Measurements from ENCODE around the gene TRMT6.

Gene TRMT6

DNA sequence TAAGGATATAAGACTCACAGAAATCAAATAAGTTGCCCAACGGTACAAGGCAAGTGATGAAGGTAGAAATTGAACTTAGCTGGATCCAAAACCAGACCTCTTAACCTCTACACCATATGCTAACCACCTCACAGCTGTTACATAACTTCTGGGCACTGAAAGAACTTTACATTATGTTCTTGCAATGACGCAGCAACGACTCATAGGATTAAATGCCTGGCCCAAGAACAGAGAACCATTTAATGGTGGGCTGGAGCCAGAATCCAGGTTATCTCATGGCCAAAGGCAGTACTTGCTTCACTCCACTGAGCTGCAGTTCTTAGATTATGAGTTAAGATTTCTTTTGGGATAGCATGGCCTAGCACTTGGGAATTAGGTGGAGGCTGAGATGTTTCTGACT is 4.4 kb downstream of the TRMT6 start:
- DNase-seq, result no peak

- no peak for DNase-seq
Observed at GRCh38 chr20:5938456-5939029, 11.8 kb downstream of the TRMT6 start.

DNA sequence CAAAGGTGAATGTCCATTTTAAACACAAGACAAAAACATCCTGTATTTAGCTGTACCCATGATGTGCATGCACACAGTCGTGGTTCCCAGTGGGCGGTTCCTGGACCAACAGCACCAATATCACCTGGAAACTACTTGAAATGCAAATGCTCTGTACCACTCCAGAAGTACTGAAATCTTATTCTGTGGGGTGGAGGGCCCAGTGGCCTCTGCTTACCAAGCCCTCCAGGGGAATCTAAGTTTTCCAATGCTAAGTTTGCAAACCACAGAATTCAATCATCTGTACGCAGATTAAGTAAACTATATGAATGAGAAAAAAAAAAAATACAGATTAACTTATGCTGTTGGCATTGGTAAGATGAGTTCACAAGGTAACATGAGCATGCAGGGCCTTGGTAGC is 14.1 kb downstream of the TRMT6 start:
- DNase-seq, result no peak

DNA sequence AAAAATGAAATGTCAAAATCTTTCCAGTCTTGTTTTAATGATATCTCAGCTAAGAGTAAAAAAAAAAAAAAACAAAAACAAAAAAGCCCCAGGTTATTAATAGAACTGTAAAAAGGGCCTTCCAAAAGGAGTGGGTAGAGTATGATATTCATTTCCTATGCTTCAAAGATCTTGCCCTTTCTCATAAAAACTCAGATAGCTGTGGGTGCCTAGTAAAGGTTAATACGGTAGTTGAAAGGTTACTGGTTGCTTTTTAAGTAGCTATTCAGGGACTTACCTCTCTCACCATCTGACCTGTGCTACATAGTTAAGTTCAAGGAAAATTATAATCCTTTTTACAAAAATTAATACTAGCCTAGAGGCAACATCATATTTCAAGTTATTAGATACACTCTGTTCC is 14.9 kb downstream of the TRMT6 start:
- DNase-seq, result no peak

- no peak for DNase-seq
Observed at GRCh38 chr20:5933802-5934436, 16.4 kb downstream of the TRMT6 start.

DNA sequence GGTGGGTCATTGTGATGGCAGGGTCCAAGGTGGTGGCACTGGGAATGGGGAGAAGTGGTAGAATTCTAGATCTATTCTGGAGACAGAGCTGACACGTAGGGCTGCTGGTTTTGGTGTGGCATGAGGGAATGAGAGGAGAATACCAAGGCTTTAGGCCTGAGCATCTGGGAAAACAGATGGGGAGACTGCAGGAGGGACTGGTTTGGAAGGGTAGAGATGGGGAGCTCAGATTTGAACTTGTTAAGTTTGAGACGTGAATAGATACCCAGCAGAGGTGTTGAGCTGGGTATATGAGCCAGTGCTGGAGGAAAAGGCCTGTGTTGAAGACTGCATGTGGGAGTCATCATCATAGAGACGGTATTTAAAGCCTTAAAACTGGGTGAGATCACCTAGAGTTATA is 17.5 kb downstream of the TRMT6 start:
- DNase-seq, result no peak

- DNase-seq, result no peak
Observed at GRCh38 chr20:5931411-5931810, 18.9 kb downstream of the TRMT6 start.

DNA sequence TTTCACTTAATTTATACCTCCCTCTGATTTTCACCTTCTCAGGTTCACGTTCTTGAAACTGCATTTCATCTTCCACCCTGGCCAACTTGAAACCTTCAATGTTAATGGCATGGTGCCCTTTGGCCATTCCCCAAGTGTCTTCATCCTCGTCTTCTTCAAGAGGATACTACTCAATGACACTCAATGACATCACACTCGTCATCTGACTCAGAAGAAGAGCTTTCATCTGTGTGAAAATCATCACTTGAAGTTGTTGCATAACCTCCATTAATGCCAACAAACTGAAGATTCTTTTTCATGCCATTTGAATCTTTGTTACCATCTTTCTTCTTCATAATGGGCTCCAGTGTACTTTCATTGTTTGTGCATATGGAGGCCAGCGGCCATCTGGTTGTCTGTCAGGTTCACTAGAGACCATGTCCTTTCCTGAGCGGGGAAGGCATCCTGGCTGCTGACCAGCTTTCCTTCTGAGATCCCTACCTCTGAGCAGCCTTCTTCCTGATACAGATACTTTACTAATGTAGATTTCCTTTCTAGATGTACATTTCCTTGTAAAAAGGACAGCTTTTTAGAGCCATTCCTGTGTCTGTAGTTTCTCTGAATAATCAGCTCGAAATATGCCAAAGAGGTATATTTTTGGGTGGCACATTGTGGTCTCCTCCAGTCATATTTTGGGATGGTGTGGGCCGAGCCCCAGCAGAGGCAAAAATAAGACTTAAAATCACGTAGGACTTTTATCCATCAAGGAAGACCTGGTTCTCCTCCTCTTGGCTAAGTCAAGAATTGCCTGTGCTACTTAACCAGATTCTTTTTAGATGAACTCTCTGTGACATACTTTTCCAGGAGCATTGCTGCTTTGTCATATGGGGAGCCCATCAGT is 21.3 kb downstream of the TRMT6 start:
- DNase-seq, result no peak

DNA sequence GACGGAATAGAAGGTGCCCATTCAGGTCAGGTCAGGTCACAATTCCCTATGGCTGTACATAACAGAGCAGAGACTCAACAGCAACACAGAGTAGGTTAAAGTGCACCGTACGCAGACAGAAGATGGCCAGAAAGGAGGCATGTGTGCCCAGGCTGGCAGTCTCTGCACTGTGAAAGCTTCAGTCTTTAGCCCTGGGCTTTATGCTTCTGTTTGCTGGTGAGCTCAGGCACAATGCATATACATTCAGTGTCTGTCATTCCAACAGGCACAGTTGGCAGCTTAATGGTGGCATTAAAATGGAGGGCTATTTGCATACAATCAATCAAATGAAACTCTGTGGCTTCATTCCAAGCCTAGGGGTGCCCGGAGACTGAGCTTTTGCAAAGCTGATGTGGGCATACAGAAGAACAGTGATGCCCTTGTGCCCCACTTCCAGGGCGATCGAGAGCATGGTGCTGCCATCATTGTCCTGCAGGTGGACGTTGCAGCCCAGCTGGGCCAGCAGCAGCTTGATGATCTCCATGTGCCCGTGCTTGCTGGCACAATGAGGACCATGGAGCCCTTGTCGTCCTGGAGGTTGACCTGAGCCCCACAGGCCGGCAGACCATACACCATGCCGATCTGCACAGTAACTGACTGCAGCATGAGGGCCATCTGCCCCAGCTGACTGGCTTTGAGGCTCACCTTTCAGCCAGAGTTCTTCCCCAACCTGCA is 22.4 kb downstream of the TRMT6 start:
- DNase-seq, result no peak

DNA sequence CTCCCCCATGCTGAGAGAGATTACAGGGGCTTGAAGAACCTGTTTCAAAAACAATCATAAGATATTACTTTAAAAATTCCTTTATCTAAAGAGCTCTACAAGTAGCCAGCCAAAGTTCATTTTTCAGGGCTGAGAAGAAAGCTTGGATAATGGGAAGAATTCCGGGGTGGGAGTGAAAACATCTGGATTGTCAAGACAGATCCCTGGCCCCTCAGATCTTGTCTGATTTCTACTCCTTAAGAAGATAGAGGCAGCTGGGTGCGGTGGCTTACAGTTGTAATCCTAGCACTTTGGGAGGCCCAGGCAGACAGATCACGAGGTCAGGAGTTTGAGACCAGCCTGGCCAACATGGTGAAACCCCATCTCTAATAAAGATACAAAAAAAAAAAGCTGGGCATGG is 24.8 kb downstream of the TRMT6 start:
- DNase-seq, result no peak

GRCh38 chr20:5923493-5923892 is 26.8 kb downstream of the TRMT6 start:
- DNase-seq, result no peak

DNA sequence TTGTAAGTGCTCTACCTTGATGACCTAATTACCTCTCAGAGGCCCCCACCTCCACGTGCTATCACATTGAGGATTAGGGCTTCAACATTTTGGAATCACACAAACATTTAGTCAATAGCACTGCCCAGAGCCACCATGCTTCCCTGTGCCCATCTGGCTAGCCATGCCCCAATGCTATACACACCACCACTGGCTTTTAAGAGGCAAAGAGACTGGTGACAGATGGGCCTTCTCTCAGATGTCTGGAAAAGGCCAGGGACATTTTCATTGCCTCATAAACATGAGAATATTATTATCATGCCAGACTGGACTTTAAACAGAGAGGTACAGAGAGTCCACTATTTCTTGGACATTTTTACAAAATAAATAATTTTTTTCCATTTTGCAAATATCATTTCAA is 29.8 kb downstream of the TRMT6 start:
- DNase-seq, result no peak

DNA sequence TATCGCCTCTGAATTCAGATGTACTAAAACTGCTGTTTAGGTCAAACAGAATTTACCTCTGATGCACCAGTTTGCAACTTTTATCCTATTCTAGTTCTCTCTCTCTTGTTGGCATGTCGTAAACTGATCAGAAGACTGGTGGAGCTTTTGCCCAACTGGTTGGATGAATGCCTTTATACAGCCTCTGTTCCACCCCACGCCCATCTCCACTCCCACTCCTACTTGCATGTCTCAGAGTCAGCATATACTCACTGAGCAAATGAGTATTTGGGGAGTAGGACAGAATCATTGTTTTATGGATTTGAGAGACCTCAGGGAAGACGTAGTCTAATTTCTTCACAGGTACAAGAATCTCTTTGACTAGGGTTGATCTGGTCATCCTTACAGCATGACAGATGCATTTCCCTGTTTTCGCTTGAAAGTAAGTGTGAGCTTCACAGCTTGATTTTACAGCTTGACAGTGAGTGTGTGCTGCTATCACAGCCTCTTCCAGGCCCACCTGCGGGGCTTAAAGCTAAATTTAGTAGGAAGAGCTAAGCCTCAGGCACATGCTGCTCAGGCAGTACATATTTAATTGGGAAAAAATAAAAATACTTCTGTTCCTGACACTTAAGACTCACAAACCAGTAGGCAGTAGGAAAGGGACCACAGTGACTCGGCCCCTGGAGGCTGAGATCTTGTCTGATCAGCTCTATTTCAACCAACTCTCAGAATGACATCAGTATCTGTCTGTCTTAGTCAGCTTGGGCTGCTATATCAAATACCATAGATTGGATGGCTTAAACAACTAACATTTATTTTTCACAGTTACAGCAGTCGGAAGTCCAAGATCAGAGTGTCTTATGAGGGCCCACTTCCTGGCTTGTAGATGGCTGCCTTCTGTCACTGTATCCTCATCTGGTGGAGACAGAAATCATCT is 30.4 kb downstream of the TRMT6 start:
- no peak for DNase-seq

- DNase-seq, result no peak
Observed at GRCh38 chr20:5918856-5919625, 31.3 kb downstream of the TRMT6 start.

GRCh38 chr20:5914859-5915258 is 35.5 kb downstream of the TRMT6 start:
- no peak for DNase-seq

DNA sequence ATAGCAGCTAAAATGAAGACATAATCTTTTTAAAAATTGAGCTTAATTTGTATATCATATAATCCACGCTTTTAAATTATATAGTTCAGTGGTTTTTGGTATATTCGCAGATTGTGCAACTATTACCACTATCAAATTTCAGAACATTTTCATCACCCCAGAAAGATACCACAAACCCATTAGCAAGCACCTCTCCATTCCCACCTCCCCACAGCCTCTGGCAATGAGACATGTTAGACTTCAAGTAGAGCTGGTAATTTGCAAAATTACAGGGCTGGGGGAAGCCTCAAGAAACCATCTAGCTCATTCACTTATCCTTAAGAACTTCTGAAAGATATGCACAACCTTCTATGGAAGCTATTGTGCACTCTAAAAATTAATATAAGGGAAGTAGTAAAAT is 37.2 kb downstream of the TRMT6 start:
- no peak for DNase-seq

GRCh38 chr20:5910186-5910585 is 40.1 kb downstream of the TRMT6 start:
- no peak for DNase-seq

DNA sequence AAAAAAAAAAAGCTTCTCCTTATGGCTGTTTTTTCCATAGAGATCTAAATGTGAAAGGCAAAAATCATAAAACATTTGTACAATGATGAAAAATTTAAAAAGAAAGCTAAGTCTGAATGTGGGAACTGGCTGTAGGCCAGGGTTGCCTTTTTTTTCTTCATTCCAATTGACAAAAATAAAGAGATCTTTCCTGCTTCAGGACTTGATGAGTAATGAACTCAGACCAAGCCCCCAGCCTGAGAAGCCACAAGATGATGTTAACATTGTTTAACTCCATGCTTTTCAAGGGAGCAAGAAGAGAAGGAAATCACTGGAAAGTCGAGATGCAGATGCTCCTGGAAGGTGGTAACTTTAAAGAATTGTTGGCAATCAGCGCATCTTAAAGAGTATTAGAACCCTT is 41.4 kb downstream of the TRMT6 start:
- DNase-seq, result no peak

- DNase-seq, result no peak
Observed at GRCh38 chr20:5900908-5901307, 49.4 kb downstream of the TRMT6 start.

- no peak for DNase-seq
Observed at GRCh38 chr20:5899444-5899843, 50.9 kb downstream of the TRMT6 start.

GRCh38 chr20:5895626-5896025 is 54.7 kb downstream of the TRMT6 start:
- no peak for DNase-seq

DNA sequence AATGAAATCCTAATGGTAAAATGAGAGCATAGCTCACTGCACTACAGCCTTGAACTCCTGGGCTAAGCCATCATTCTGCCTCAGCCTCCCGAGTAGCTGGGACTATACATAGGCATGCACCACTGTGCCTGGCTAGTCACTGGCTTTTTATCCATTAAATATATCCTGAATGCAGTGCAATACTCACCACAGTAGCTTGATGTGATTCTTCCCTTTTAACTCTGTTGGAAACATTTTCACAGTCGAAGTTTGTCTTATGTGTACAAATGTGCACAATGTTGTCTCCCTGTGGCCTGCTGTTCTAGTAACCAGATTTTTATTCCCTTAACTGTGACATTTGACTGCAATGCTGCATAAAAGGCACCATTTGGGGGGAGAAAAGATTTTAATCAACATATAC is 56.7 kb downstream of the TRMT6 start:
- DNase-seq, result no peak

All from stimulated activated naive CD4-positive, alpha-beta T cell (primary cell).